Nephron (organoid): ENCODE results near the gene OAS1.
A peak's percentile ranks its signal among the peaks of the same experiment; 100 is the strongest.

ENCODE experiments used
- H3K27ac Mint-ChIP-seq, 3 experiments: 2 replicates each; pipeline ENCODE4 v1.8.0; 2020; ENCODE audit warnings: mixed read lengths in 3 of 3, mild to moderate bottlenecking in 2 of 3, moderate library complexity in 1 of 3
- H3K27me3 Mint-ChIP-seq: 2 replicates; pipeline ENCODE4 v1.8.0; 2021; ENCODE audit warnings: low read depth, mild to moderate bottlenecking, moderate library complexity, mixed read lengths
- H3K36me3 Mint-ChIP-seq: 2 replicates; pipeline ENCODE4 v1.8.0; 2020; ENCODE audit warnings: low read depth, mixed read lengths
- H3K4me1 Mint-ChIP-seq: 2 replicates; pipeline ENCODE4 v1.8.0; 2020; ENCODE audit warnings: mixed read lengths
- H3K4me3 Mint-ChIP-seq, 3 experiments: 2 replicates each; pipeline ENCODE4 v1.8.0; 2020; ENCODE audit warnings: mild to moderate bottlenecking in 3 of 3, mixed read lengths in 3 of 3, moderate library complexity in 2 of 3
- H3K9me3 Mint-ChIP-seq: 2 replicates; pipeline ENCODE4 v1.8.0; 2020; ENCODE audit warnings: mixed read lengths
- TF ChIP-seq, protein P1 (sequence below), 3 experiments: fragments of 200-600 bp; sonication (generic); IDR thresholded peaks; one replicate each; pipeline ENCODE4 v1.5.0; 2021; ENCODE audit warnings: antibody characterized with exemption in 3 of 3; ENCODE audit not compliant: unreplicated experiment in 3 of 3

Gene OAS1

GRCh38 chr12:112939761-112940381 lies 33.1 kb downstream of the OAS1 start:
- no peaks in the 10 kb centered on the region for H3K4me1 Mint-ChIP-seq
- TF ChIP-seq, protein P1, sequence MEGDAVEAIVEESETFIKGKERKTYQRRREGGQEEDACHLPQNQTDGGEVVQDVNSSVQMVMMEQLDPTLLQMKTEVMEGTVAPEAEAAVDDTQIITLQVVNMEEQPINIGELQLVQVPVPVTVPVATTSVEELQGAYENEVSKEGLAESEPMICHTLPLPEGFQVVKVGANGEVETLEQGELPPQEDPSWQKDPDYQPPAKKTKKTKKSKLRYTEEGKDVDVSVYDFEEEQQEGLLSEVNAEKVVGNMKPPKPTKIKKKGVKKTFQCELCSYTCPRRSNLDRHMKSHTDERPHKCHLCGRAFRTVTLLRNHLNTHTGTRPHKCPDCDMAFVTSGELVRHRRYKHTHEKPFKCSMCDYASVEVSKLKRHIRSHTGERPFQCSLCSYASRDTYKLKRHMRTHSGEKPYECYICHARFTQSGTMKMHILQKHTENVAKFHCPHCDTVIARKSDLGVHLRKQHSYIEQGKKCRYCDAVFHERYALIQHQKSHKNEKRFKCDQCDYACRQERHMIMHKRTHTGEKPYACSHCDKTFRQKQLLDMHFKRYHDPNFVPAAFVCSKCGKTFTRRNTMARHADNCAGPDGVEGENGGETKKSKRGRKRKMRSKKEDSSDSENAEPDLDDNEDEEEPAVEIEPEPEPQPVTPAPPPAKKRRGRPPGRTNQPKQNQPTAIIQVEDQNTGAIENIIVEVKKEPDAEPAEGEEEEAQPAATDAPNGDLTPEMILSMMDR (IDR thresholded peaks at IDR 0.05; ENCODE audit: unreplicated experiment in 3 of 3), result no peak
- no peaks in the 10 kb centered on the region for H3K36me3 Mint-ChIP-seq
- H3K27ac Mint-ChIP-seq, result no peak overlapping the region
- peaks cover 37% of the 10 kb centered on the region for H3K27me3 Mint-ChIP-seq
- H3K9me3 Mint-ChIP-seq, result peaks cover 3% of the 10 kb centered on the region
- H3K4me3 Mint-ChIP-seq, result peak overlapping the region; percentile 24 to 70 (median 50)

DNA sequence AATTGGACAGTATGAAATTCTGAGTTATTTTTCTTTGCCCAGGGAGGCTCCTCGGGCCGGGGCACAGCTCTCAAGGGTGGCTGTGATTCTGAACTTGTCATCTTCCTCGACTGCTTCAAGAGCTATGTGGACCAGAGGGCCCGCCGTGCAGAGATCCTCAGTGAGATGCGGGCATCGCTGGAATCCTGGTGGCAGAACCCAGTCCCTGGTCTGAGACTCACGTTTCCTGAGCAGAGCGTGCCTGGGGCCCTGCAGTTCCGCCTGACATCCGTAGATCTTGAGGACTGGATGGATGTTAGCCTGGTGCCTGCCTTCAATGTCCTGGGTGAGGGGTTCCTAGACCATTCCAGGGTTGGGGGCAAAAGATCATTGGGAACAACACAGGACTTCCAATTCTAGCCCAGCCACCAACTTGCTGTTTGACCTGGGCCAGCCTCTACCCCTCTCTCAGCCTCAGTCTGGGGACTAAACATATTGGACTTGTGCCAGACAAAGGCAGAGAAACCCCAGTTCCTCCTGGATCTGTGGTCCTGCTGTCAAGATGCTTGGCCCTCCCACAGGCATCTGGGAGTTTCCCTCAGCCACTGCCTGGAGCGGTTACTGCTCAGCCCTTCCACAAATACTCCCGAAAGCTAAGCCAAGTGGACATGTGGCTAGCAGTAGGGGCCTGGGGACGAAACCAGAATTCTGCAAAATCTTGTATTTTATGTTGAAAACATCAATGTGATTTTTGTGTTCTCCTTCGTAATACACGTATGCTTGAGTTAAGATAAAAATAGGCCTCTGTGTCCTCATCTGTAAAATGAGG lies 35.0 kb downstream of the OAS1 start:
- Mint-ChIP-seq H3K9me3 (no peaks in the 10 kb centered on the region), H3K36me3 (no peaks in the 10 kb centered on the region), H3K27ac (no peak overlapping the region), H3K4me3 (no peak overlapping the region), H3K27me3 (peaks cover 35% of the 10 kb centered on the region), H3K4me1 (no peaks in the 10 kb centered on the region)
- TF ChIP-seq, protein P1 (IDR thresholded peaks at IDR 0.05; ENCODE audit: unreplicated experiment in 3 of 3), result no peak

GRCh38 chr12:112942572-112942971 lies 35.8 kb downstream of the OAS1 start:
- Mint-ChIP-seq H3K9me3 (no peaks in the 10 kb centered on the region), H3K27ac (no peak overlapping the region), H3K4me1 (no peaks in the 10 kb centered on the region), H3K4me3 (no peak overlapping the region), H3K27me3 (peaks cover 30% of the 10 kb centered on the region), H3K36me3 (no peaks in the 10 kb centered on the region)
- TF ChIP-seq, protein P1 (IDR thresholded peaks at IDR 0.05; ENCODE audit: unreplicated experiment in 3 of 3), result no peak

- H3K27me3 Mint-ChIP-seq, result peaks cover 26% of the 10 kb centered on the region
- H3K9me3 Mint-ChIP-seq, result no peaks in the 10 kb centered on the region
- TF ChIP-seq, protein P1 (IDR thresholded peaks at IDR 0.05; ENCODE audit: unreplicated experiment in 3 of 3), result no peak
- H3K4me3 Mint-ChIP-seq, result no peak overlapping the region
- no peak overlapping the region for H3K27ac Mint-ChIP-seq
- H3K4me1 Mint-ChIP-seq, result no peaks in the 10 kb centered on the region
- H3K36me3 Mint-ChIP-seq, result no peaks in the 10 kb centered on the region
Observed at GRCh38 chr12:112944024-112944690, 37.4 kb downstream of the OAS1 start.

- Mint-ChIP-seq H3K4me1 (no peaks in the 10 kb centered on the region), H3K4me3 (no peak overlapping the region), H3K27me3 (peaks cover 16% of the 10 kb centered on the region), H3K9me3 (no peaks in the 10 kb centered on the region), H3K27ac (no peak overlapping the region), H3K36me3 (no peaks in the 10 kb centered on the region)
- TF ChIP-seq, protein P1 (IDR thresholded peaks at IDR 0.05; ENCODE audit: unreplicated experiment in 3 of 3), result no peak
Observed at GRCh38 chr12:112945515-112945914, 38.8 kb downstream of the OAS1 start.
